NCI-H345 treated with DMSO at 0.1 percent for 48 hours (cell line): Measurements from ENCODE around the gene RPLP2.

Experiments
- DNase-seq: peaks from one replicate; lab custom pipeline; 2025; ENCODE audit not compliant: unreplicated experiment; lab: John Stamatoyannopoulos, UW

Gene RPLP2

GRCh38 chr11:791658-792534, 17.9 kb upstream of the RPLP2 start:
- no peak for DNase-seq

DNA sequence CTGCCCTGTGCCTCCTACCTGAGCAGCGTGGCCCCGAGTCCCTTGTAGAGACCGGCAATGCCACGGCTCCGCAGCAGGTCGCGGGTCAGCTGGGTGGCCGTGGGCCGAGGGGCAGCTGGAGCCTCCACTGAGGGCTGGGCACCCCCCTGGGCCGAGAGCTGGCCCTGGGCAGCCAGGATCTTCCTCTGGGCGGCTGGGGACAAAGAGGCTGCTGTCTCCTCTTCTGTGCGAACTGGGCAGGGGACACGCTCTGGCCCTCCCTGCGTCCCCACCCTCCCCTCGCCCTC, 17.3 kb upstream of the RPLP2 start:
- DNase-seq = no peak

DNA sequence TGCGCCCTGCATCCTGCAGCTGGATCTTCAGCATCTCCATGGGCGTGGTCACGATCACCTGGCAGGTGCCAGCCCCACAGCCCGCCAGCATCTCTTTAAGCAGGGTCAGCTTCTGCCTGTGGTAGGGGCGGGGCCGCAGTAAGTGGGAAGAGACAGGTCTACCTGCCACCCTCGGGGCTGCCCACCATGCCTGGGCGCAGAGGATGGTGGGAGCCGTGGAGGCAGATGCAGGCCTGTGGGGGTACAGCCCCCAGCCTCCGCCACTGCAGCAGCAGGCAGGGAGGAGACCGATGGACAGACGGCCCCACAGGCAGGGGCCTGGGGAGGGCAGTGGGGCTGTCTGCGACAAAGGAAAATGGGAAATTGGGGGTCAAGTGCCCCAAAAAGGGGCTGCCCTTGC, 16.9 kb upstream of the RPLP2 start:
- DNase-seq = no peak

- DNase-seq = no peak
Measured at GRCh38 chr11:793556-793955, 16.2 kb upstream of the RPLP2 start.

GRCh38 chr11:794013-794765, 15.6 kb upstream of the RPLP2 start:
- DNase-seq = no peak

- DNase-seq = no peak
Measured at GRCh38 chr11:794766-795633, 14.8 kb upstream of the RPLP2 start.

DNA sequence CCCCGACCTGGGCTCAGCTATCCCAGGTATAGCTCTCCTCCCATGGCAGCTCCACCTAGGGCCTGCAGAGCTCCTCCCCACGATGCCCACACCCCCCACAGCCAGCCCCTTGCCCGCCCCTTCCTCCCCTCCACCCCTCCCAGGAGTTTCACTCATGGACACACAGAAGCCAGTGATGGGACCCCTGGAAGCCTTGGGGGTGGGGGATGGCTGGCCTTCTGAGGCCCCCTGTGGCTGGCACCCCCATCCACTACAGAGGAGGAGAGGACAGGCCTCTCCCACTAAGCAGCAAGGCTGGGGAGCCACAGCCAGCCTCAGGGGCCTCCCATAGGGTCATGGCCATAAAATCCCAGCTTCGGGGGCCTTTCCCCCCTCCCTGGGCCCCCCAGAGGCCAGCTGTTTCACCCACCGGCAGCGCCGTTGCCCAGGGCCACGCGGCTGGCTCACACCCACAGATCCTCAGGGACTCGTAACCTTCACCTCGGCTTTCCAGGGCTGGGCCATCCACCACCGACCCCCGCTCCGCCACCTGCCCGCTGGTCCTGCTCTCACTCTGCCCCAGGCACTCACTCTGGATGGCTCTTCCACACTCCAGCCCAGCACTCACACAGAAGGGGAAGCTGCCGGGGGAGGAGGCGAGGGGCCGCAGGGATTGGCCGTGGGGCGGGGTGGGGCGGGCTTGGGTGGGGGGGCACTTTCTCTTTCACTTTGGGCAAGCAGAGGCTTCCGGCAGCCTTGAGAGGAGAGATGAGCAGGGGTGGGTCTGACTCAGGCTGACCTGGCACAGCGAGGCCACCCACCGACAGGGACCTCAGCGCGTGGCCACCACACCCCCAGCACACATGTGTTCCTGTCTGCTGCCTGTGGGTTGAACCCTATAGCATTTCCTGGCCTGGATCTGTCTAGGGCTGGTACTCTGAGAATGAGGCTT, 13.9 kb upstream of the RPLP2 start:
- no peak for DNase-seq

GRCh38 chr11:796565-797295, 13.0 kb upstream of the RPLP2 start:
- DNase-seq = no peak

DNA sequence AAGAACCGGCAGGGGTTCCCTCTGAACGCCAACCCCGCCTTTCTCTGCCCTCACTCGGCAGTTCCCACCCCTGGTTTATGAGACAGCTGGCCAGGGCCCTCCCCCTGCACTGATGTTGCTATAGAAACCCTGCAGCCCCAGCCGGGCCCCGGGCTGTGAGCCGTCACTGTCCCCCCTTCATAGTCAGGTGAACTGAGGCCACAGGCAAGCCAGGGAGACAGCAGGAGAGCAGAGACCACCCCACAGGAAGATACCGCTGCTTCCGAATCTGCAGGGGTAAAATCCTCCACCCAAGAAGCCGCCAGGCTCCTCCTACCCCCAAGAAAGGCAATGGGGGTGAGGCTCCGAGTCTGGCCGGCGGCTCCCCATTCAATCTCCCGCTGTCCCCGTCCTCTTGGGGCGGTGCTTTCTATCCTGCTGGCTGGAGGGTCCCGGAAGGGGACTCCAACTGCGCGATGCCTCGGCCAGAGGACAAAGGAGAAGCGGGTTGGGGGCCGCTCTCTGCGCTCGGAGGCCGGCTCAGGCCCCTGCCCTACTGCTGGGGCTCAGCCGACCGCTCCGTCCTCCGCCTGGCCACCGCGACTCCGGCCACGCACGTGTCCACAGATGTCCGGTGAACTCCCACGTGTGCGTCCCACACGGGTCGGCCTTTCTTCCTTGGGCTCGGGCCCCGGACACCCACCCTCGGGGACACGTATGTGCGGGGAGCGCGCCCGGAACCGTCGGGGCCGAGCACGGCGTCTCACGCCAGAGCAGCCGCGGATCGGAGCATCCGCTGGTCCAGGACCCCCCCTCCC, 12.3 kb upstream of the RPLP2 start:
- peak; percentile 82 for DNase-seq

- peak; percentile 70 for DNase-seq
Measured at GRCh38 chr11:798093-798713, 11.6 kb upstream of the RPLP2 start, which contains the start of gene SLC25A22. Gene SLC25A22 (minus strand): TSS chr11:798281. CDS start chr11:795006, 3,275 bp downstream.

- no peak for DNase-seq
Measured at GRCh38 chr11:799641-800316, 10.0 kb upstream of the RPLP2 start.

DNA sequence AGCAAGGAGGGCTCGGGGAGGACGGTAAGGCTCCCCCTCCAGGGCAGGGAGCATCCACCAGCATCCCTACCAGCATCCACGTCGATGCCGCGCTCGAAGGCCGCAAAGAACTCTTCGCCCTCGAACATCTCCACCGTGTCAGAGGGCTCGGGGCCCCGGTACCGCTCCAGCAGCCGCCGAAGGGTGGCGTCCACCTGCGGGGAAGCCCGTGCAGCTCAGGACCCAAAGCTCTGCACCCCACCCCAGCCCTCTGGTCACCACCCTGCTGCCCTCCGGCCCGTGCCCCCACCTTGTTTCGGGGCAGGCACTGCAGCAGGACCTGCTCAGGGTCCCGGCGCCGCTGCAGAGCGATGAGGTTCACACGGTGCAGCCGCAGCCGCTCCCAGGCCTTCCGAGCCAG, 9.3 kb upstream of the RPLP2 start:
- no peak for DNase-seq

- DNase-seq = no peak
Measured at GRCh38 chr11:801097-801780, 8.5 kb upstream of the RPLP2 start.

DNA sequence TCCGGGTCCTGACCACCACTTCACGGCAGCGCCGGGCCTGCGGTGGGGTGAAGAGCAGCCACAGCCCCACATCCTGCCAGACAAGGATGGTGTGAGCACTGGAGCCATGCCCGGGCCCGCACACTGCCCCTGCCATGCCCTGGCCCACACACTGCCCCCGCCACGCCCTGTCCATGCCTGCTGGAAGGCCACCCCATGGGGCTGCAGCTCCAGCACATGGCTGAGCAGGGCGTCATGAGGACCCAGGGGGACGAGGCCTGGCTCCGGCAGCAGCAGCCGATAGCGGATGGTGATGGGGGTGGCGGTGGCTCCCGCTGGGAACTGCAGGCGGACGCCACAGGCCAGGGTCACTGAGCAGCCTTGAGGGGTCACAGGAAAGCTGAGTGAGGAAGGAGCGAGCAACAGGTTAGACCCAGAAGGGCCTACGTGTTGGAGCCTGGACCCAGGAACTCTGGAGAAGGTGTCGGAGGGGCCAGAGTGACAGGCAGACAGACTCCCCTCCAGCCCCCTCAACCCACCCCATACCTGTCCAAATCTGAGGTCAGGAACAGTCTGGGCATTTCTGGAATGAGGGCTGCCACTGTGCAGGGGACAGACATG, 7.6 kb upstream of the RPLP2 start:
- no peak for DNase-seq

DNA sequence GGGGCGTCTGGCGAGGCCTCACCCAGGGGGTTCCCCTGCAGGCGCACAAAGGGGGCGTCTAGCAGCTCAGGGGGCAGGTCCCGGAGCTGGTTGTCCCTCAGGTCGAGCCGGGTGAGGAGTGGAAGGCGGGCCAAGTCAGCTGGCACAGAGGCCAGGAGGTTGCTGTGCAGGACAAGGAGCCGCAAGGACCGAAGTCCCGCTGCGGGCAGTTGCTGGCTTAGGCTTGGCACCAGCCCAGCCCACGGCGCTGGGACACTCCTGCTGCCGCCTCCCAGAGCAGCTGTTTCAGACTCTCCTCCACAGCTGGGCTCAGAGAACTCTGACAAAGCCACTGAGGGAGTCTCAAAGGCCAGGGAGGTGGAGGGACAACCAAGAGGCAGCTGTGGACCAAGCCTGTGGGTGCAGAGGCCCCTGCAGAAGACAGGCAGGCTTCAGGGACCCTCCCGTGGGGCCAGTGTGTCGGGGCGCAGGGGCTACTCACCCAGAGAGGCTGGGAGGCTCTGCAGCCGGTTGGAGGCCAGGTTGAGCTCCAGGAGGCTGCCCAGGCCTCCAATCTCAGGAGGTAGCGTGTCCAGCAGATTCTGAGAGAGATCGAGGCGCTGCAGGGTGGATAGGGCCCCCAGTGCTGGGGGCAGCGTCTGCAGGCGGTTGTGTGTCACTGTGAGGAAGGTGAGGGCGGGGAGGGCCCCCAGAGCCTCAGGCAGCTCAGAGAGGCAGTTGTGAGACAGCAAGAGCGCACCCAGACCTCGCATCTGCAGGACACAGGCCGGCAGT, 6.9 kb upstream of the RPLP2 start:
- DNase-seq = no peak

DNA sequence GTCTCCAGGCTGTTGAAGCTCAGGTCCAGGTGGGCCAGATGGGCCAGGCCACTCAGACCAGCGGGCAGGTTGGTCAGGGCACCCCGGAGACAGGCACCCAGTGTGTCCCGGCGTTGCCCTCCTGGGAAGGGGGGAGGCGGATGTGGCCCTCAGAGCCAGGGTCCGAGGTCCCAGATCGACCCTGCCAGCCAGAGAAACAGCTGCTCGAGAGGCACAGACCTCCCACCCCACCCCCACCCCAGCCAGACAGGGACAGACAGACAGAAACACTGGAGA, 6.4 kb upstream of the RPLP2 start:
- no peak for DNase-seq
